ENCODE data around the gene SLC33A1.

DNA sequence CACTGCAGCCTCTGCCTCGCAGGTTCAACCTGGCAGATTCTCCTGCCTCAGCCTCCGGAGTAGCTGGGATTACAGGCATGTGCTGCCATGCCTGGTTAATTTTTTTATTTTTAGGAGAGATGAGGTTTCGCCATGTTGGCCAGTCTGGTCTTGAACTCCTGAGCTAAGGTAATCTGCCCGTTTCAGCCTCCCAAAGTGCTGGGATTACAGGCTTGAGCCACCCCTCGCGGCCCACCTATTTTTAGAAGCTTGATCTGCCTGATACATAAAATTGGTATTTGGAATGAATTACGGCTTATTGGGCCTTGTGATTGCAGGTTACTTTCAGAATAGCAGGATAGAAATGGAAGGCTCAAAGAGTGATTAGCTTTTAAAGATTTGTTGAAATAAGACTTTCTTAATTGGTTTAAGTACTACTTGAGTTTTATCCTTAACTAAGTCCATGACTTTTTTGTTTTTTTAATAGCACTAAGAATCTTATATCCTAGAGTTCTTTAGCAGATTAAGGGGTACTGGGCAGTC, 41.2 kb upstream of the SLC33A1 start:
- TF ChIP-seq, protein P1, sequence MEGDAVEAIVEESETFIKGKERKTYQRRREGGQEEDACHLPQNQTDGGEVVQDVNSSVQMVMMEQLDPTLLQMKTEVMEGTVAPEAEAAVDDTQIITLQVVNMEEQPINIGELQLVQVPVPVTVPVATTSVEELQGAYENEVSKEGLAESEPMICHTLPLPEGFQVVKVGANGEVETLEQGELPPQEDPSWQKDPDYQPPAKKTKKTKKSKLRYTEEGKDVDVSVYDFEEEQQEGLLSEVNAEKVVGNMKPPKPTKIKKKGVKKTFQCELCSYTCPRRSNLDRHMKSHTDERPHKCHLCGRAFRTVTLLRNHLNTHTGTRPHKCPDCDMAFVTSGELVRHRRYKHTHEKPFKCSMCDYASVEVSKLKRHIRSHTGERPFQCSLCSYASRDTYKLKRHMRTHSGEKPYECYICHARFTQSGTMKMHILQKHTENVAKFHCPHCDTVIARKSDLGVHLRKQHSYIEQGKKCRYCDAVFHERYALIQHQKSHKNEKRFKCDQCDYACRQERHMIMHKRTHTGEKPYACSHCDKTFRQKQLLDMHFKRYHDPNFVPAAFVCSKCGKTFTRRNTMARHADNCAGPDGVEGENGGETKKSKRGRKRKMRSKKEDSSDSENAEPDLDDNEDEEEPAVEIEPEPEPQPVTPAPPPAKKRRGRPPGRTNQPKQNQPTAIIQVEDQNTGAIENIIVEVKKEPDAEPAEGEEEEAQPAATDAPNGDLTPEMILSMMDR (IDR thresholded peaks at IDR 0.05 in 2 of 3, conservative IDR thresholded peaks at IDR 0.05 in 1 of 3; ENCODE audit: borderline replicate concordance in 1 of 3, insufficient read depth in 1 of 3, low read depth in 2 of 3, low read length in 2 of 3) = no peak
- TF ChIP-seq, protein P2, sequence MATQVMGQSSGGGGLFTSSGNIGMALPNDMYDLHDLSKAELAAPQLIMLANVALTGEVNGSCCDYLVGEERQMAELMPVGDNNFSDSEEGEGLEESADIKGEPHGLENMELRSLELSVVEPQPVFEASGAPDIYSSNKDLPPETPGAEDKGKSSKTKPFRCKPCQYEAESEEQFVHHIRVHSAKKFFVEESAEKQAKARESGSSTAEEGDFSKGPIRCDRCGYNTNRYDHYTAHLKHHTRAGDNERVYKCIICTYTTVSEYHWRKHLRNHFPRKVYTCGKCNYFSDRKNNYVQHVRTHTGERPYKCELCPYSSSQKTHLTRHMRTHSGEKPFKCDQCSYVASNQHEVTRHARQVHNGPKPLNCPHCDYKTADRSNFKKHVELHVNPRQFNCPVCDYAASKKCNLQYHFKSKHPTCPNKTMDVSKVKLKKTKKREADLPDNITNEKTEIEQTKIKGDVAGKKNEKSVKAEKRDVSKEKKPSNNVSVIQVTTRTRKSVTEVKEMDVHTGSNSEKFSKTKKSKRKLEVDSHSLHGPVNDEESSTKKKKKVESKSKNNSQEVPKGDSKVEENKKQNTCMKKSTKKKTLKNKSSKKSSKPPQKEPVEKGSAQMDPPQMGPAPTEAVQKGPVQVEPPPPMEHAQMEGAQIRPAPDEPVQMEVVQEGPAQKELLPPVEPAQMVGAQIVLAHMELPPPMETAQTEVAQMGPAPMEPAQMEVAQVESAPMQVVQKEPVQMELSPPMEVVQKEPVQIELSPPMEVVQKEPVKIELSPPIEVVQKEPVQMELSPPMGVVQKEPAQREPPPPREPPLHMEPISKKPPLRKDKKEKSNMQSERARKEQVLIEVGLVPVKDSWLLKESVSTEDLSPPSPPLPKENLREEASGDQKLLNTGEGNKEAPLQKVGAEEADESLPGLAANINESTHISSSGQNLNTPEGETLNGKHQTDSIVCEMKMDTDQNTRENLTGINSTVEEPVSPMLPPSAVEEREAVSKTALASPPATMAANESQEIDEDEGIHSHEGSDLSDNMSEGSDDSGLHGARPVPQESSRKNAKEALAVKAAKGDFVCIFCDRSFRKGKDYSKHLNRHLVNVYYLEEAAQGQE (IDR thresholded peaks at IDR 0.05; ENCODE audit: low read depth) = no peak
- TF ChIP-seq POLR2AphosphoS5 (IDR thresholded peaks at IDR 0.05; ENCODE audit: low read depth, low read length) (no peak), RAD21 (IDR thresholded peaks at IDR 0.05; ENCODE audit: low read depth) (no peak), SP1 (IDR thresholded peaks at IDR 0.05; ENCODE audit: low read depth) (no peak), POLR2A (IDR thresholded peaks at IDR 0.05; ENCODE audit: borderline replicate concordance, extremely low read depth, insufficient read depth, insufficient read length) (no peak), JUND (IDR thresholded peaks at IDR 0.05) (no peak), EZH2phosphoT487 (IDR thresholded peaks at IDR 0.05; ENCODE audit: borderline replicate concordance) (no peak), EZH2 (IDR thresholded peaks at IDR 0.05) (no peak), SIN3A (IDR thresholded peaks at IDR 0.05; ENCODE audit: low read depth) (no peak), CEBPB (IDR thresholded peaks at IDR 0.05; ENCODE audit: low read depth) (no peak)

Data from HCT116 (cell line).